Loucy (cell line): ENCODE data around the gene SBK2.

Experiments
- H2AFZ ChIP-seq: fragments of 200-600 bp; sonication (generic); 2 replicates; pipeline ENCODE4 v1.6.0; 2016; ENCODE audit warnings: antibody characterized with exemption, mild to moderate bottlenecking, low read length, moderate library complexity
- H3F3A ChIP-seq: fragments of 200-600 bp; 2 replicates; pipeline ENCODE4 v1.6.0; 2016; ENCODE audit warnings: antibody characterized with exemption, low read depth, mild to moderate bottlenecking
- H3K27me3 ChIP-seq: fragments of 200-600 bp; sonication (generic); 2 replicates; pipeline ENCODE4 v1.6.1; 2014; ENCODE audit warnings: low read length, mild to moderate bottlenecking; ENCODE audit not compliant: insufficient read depth, poor library complexity, severe bottlenecking
- H3K36me3 ChIP-seq: fragments of 200-600 bp; sonication (generic); 2 replicates; pipeline ENCODE4 v1.6.1; 2016; ENCODE audit warnings: low read length; ENCODE audit not compliant: insufficient read depth
- H3K4me1 ChIP-seq: fragments of 200-600 bp; sonication (generic); 2 replicates; pipeline ENCODE4 v1.5.1; 2014; ENCODE audit warnings: low read length, mild to moderate bottlenecking; ENCODE audit not compliant: insufficient read depth, poor library complexity, severe bottlenecking
- H3K4me2 ChIP-seq: fragments of 200-600 bp; sonication (generic); 2 replicates; pipeline ENCODE4 v1.6.0; 2014; ENCODE audit warnings: antibody characterized with exemption, low read length, low read depth, mild to moderate bottlenecking; ENCODE audit not compliant: poor library complexity, severe bottlenecking
- H3K4me3 ChIP-seq: fragments of 200-600 bp; sonication (generic); 2 replicates; pipeline ENCODE4 v1.5.1; 2014; ENCODE audit warnings: low read length, mild to moderate bottlenecking, mixed read lengths; ENCODE audit not compliant: poor library complexity, severe bottlenecking
- H3K79me2 ChIP-seq: fragments of 200-600 bp; sonication (generic); 2 replicates; pipeline ENCODE4 v1.6.1; 2014; ENCODE audit warnings: low read length; ENCODE audit not compliant: insufficient read depth
- H3K9ac ChIP-seq: fragments of 200-600 bp; sonication (generic); 2 replicates; pipeline ENCODE4 v1.6.0; 2014; ENCODE audit warnings: mild to moderate bottlenecking, low read depth, low read length, moderate library complexity; ENCODE audit not compliant: poor library complexity, severe bottlenecking
- H3K9me2 ChIP-seq: fragments of 200-600 bp; sonication (generic); replicated peaks from 2 replicates; pipeline ENCODE4 v1.6.1; 2016; ENCODE audit warnings: low read depth, low read length, mixed read lengths
- H3K9me3 ChIP-seq: fragments of 200-600 bp; sonication (generic); 2 replicates; pipeline ENCODE4 v1.6.1; 2014; ENCODE audit warnings: mild to moderate bottlenecking, antibody characterized with exemption, low read length, low read depth; ENCODE audit not compliant: insufficient read depth
- H4K20me1 ChIP-seq: fragments of 200-600 bp; sonication (generic); 2 replicates; pipeline ENCODE4 v1.6.0; 2014; ENCODE audit warnings: antibody characterized with exemption, low read length, mild to moderate bottlenecking; ENCODE audit not compliant: insufficient read depth, poor library complexity, severe bottlenecking
- EZH2phosphoT487 ChIP-seq: fragments of 200-600 bp; IDR thresholded peaks from 2 replicates; pipeline ENCODE4 v1.6.1; 2018; ENCODE audit warnings: antibody characterized with exemption, mild to moderate bottlenecking, moderate library complexity, borderline replicate concordance
- TF ChIP-seq, protein P1 (sequence below): fragments of 200-600 bp; sonication (generic); conservative IDR thresholded peaks from 2 replicates; pipeline ENCODE4 v1.5.1; 2014; ENCODE audit warnings: mild to moderate bottlenecking, antibody characterized with exemption, low read length

Gene SBK2

DNA sequence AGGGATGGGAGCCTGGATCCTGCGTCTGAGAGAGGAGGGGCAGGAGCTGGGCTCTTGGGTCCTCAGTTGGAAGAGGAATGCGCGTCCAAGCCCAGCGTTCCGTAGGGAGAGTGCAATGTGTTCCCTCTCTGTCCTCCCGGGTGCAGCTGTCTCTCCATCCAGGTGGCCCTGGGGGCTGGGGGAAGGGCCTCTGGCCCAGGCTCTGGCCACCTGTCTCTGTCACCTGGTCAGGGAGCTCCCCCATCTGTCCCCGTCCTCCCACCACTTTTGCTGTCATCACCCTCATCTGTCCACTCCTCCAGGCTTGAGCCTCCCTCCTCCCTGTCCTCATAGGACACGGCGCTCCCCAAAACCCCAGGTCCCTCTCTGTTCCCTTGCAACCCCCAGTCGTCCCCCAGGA is 3.7 kb upstream of the SBK2 start:
- Histone ChIP-seq H3K4me1 (no peaks in the 10 kb centered on the region), H3K4me2 (no peak overlapping the region)
- TF ChIP-seq EZH2phosphoT487 = no peak
- TF ChIP-seq, protein P1, sequence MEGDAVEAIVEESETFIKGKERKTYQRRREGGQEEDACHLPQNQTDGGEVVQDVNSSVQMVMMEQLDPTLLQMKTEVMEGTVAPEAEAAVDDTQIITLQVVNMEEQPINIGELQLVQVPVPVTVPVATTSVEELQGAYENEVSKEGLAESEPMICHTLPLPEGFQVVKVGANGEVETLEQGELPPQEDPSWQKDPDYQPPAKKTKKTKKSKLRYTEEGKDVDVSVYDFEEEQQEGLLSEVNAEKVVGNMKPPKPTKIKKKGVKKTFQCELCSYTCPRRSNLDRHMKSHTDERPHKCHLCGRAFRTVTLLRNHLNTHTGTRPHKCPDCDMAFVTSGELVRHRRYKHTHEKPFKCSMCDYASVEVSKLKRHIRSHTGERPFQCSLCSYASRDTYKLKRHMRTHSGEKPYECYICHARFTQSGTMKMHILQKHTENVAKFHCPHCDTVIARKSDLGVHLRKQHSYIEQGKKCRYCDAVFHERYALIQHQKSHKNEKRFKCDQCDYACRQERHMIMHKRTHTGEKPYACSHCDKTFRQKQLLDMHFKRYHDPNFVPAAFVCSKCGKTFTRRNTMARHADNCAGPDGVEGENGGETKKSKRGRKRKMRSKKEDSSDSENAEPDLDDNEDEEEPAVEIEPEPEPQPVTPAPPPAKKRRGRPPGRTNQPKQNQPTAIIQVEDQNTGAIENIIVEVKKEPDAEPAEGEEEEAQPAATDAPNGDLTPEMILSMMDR = no peak

DNA sequence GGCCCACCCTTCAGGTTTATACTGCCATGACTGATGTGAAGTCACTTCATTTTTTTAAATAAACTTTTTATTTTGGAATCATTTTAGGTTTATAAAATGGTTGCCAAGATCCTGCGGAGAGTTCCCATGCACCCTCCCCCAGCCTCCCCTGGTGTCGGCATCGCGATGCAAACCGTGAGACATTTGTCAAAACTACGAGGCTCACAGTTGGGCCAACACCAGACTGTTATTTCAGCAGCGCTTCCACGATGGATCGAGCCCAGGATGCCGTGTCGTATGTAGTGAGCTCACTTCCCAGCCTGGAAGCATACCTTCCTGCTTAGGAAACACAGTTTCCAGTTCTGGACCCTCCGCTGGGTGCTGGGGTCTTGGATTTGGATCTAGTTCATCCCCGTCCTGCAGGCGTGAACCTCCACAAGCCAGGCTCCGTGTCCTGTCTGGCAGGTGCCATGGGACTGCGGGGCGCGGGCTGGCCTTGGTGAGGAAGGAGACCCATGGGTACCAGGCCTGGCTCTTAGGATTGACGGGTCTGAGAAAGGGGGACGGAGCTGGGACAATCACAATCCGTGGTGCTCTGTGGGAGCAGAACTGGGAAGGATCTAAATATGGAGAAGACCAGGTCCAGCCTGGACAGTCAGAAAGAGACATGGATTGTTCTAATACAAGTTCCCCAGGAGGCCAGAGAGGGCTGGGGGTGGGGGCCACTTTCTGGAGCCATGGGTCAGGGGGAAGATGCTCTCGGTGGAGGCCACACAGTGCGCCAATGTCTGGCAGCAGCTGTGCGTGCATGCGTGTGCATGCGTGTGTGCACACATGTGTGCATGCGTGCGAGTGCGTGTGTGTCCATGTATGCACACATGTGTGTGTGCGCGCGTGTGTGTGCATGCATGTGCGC is 2.4 kb upstream of the SBK2 start:
- H3K27me3 ChIP-seq = no peaks in the 10 kb centered on the region
- no peaks in the 10 kb centered on the region for H3K36me3 ChIP-seq
- H2AFZ ChIP-seq = no peak overlapping the region
- no peaks in the 10 kb centered on the region for H3K4me1 ChIP-seq
- H3K9me2 ChIP-seq = no peaks in the 10 kb centered on the region
- TF ChIP-seq, protein P1 = no peak
- TF ChIP-seq EZH2phosphoT487 = no peak
- no peak overlapping the region for H3K4me3 ChIP-seq
- no peaks in the 10 kb centered on the region for H3K79me2 ChIP-seq
- no peaks in the 10 kb centered on the region for H3F3A ChIP-seq
- H3K4me2 ChIP-seq = no peak overlapping the region
- no peaks in the 10 kb centered on the region for H3K9me3 ChIP-seq
- H3K9ac ChIP-seq = no peak overlapping the region
- no peaks in the 10 kb centered on the region for H4K20me1 ChIP-seq

More for the DNA sequence above, 3.7 kb upstream of the SBK2 start:
- no peaks in the 10 kb centered on the region for H3K9me2 ChIP-seq
- H3F3A ChIP-seq = no peaks in the 10 kb centered on the region
- H3K4me3 ChIP-seq = no peak overlapping the region
- H4K20me1 ChIP-seq = no peaks in the 10 kb centered on the region
- no peaks in the 10 kb centered on the region for H3K79me2 ChIP-seq
- H2AFZ ChIP-seq = no peak overlapping the region
- H3K9ac ChIP-seq = no peak overlapping the region
- H3K36me3 ChIP-seq = no peaks in the 10 kb centered on the region
- no peaks in the 10 kb centered on the region for H3K27me3 ChIP-seq
- no peaks in the 10 kb centered on the region for H3K9me3 ChIP-seq

DNA sequence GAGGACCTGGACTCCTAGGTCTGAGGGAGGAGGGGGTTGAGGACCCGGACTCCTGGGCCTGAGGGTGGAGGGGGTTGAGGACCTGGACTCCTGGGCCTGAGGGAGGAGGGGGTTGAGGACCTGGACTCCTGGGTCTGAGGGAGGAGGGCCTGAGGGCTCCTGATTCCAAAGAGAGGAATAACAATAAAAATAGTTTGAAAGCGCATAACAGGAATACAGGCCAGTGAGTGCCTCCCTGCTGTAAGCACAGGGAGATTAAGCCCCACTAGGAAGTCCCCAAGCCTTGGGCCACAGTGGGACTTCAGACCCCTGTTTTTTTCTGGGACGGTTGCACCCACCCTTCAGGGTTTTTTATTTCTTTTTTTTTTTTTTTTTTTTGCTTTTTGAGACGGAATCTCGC is 1.2 kb upstream of the SBK2 start:
- H4K20me1 ChIP-seq = no peaks in the 10 kb centered on the region
- H3K4me3 ChIP-seq = no peak overlapping the region
- H3K9ac ChIP-seq = no peak overlapping the region
- no peaks in the 10 kb centered on the region for H3K36me3 ChIP-seq
- no peak overlapping the region for H3K4me2 ChIP-seq
- TF ChIP-seq, protein P1 = no peak
- no peak for TF ChIP-seq EZH2phosphoT487
- no peaks in the 10 kb centered on the region for H3K9me2 ChIP-seq
- H3K27me3 ChIP-seq = no peaks in the 10 kb centered on the region
- no peaks in the 10 kb centered on the region for H3K9me3 ChIP-seq
- H3K4me1 ChIP-seq = no peaks in the 10 kb centered on the region
- no peaks in the 10 kb centered on the region for H3F3A ChIP-seq
- H3K79me2 ChIP-seq = no peaks in the 10 kb centered on the region
- no peak overlapping the region for H2AFZ ChIP-seq
